ENCODE results near the gene BCAS3. TPM values are rescaled to one million over a fixed set of nuclear protein-coding genes. Genes with fewer than 3 reads are reported as not detected.

BCAS3 gene
- total and polyA plus RNA-seq, 4 donors = 5.8 to 24.6 (median 10.1) TPM

DNA sequence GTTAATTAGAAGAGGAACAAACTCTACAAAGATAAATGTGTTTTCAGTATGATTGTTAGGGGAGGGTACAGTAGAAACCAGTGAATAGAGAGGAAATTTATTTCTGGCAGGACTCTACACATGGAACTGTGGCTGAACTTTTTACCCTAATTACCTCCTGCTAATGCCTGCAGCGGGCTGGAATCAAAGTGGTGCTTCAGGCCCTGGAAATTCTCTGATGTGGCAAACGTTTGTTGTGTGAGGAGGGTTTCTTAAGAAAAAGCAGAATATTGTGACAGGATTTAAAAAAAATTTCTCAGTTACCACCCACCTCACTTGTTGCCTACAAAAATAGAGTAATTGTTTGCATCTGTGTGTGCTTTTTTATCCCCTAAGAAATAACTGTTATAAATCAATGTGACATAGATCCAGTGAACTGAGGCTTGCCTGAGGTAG is 154.5 kb downstream of the BCAS3 start:
- no peaks in the 10 kb centered on the region for H3K36me3 ChIP-seq (ENCODE audit: control insufficient read depth in 4 of 4, insufficient read depth in 3 of 4, low read depth in 1 of 4, low read length in 3 of 4)
- no peaks in the 10 kb centered on the region for H3K4me1 ChIP-seq (ENCODE audit: control insufficient read depth in 4 of 4, insufficient read depth in 4 of 4, low read length in 3 of 4)
- no peak overlapping the region for H3K9ac ChIP-seq (ENCODE audit: low read depth in 1 of 2, low read length in 2 of 2)
- H3K27me3 ChIP-seq (ENCODE audit: control insufficient read depth in 4 of 4, insufficient read depth in 4 of 4, low read length in 3 of 4) = no peaks in the 10 kb centered on the region
- TF ChIP-seq EGR1 (IDR thresholded peaks at IDR 0.05; ENCODE audit: low read depth in 2 of 2) = no peak
- TF ChIP-seq, protein P1, sequence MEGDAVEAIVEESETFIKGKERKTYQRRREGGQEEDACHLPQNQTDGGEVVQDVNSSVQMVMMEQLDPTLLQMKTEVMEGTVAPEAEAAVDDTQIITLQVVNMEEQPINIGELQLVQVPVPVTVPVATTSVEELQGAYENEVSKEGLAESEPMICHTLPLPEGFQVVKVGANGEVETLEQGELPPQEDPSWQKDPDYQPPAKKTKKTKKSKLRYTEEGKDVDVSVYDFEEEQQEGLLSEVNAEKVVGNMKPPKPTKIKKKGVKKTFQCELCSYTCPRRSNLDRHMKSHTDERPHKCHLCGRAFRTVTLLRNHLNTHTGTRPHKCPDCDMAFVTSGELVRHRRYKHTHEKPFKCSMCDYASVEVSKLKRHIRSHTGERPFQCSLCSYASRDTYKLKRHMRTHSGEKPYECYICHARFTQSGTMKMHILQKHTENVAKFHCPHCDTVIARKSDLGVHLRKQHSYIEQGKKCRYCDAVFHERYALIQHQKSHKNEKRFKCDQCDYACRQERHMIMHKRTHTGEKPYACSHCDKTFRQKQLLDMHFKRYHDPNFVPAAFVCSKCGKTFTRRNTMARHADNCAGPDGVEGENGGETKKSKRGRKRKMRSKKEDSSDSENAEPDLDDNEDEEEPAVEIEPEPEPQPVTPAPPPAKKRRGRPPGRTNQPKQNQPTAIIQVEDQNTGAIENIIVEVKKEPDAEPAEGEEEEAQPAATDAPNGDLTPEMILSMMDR (IDR thresholded peaks at IDR 0.05; ENCODE audit: low read depth, low read length, missing input control) = no peak
- TF ChIP-seq SP1 (IDR thresholded peaks at IDR 0.05) = no peak
- TF ChIP-seq HNF4G (IDR thresholded peaks at IDR 0.05) = no peak
- TF ChIP-seq YY1 (IDR thresholded peaks at IDR 0.05) = no peak
- TF ChIP-seq RXRA (IDR thresholded peaks at IDR 0.05) = no peak
- TF ChIP-seq, protein P2, sequence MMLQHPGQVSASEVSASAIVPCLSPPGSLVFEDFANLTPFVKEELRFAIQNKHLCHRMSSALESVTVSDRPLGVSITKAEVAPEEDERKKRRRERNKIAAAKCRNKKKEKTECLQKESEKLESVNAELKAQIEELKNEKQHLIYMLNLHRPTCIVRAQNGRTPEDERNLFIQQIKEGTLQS (IDR thresholded peaks at IDR 0.05) = no peak
- no peak for TF ChIP-seq NR2F2 (IDR thresholded peaks at IDR 0.05)
- no peak for TF ChIP-seq GABPA (IDR thresholded peaks at IDR 0.05 in 1 of 2, conservative IDR thresholded peaks at IDR 0.05 in 1 of 2)
- TF ChIP-seq, protein P3, sequence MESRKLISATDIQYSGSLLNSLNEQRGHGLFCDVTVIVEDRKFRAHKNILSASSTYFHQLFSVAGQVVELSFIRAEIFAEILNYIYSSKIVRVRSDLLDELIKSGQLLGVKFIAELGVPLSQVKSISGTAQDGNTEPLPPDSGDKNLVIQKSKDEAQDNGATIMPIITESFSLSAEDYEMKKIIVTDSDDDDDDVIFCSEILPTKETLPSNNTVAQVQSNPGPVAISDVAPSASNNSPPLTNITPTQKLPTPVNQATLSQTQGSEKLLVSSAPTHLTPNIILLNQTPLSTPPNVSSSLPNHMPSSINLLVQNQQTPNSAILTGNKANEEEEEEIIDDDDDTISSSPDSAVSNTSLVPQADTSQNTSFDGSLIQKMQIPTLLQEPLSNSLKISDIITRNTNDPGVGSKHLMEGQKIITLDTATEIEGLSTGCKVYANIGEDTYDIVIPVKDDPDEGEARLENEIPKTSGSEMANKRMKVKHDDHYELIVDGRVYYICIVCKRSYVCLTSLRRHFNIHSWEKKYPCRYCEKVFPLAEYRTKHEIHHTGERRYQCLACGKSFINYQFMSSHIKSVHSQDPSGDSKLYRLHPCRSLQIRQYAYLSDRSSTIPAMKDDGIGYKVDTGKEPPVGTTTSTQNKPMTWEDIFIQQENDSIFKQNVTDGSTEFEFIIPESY (IDR thresholded peaks at IDR 0.05) = no peak
- no peak for TF ChIP-seq FOXA1 (IDR thresholded peaks at IDR 0.05)
- TF ChIP-seq, protein P4, sequence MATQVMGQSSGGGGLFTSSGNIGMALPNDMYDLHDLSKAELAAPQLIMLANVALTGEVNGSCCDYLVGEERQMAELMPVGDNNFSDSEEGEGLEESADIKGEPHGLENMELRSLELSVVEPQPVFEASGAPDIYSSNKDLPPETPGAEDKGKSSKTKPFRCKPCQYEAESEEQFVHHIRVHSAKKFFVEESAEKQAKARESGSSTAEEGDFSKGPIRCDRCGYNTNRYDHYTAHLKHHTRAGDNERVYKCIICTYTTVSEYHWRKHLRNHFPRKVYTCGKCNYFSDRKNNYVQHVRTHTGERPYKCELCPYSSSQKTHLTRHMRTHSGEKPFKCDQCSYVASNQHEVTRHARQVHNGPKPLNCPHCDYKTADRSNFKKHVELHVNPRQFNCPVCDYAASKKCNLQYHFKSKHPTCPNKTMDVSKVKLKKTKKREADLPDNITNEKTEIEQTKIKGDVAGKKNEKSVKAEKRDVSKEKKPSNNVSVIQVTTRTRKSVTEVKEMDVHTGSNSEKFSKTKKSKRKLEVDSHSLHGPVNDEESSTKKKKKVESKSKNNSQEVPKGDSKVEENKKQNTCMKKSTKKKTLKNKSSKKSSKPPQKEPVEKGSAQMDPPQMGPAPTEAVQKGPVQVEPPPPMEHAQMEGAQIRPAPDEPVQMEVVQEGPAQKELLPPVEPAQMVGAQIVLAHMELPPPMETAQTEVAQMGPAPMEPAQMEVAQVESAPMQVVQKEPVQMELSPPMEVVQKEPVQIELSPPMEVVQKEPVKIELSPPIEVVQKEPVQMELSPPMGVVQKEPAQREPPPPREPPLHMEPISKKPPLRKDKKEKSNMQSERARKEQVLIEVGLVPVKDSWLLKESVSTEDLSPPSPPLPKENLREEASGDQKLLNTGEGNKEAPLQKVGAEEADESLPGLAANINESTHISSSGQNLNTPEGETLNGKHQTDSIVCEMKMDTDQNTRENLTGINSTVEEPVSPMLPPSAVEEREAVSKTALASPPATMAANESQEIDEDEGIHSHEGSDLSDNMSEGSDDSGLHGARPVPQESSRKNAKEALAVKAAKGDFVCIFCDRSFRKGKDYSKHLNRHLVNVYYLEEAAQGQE (IDR thresholded peaks at IDR 0.05) = no peak
- no peak for TF ChIP-seq RAD21 (IDR thresholded peaks at IDR 0.05)
- TF ChIP-seq JUND (IDR thresholded peaks at IDR 0.05) = no peak
- DNase-seq (ENCODE audit: low spot score) = no peak
- H3K9me3 ChIP-seq (ENCODE audit: control insufficient read depth in 4 of 4, low read length in 3 of 4) = no peaks in the 10 kb centered on the region
- H3K27ac ChIP-seq (ENCODE audit: low read depth in 1 of 2, low read length in 2 of 2) = no peak overlapping the region
- 64% methylated on average over 2 of the region's 2 CpGs for WGBS
- H3K4me3 ChIP-seq (ENCODE audit: low read depth in 1 of 3, low read length in 3 of 3) = no peak overlapping the region

DNA sequence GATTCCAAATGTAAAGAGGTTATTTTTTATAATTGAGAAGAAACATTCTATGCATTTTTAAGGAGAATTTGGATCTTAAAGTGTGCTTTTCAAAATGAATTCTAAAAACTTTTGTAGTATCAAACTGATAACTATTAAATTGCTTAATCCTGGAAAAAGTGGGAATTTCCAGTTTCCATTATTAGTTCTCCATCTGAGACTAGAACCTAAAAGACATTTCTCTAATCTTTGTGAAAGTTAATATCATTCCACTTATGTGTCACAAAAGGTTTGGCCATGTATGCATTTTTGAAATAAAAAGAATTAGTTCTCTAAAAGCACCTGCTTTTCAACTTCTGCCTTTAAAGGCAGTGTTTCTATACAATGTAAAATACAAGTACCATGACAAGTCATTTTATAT is 155.0 kb downstream of the BCAS3 start:
- Histone ChIP-seq H3K4me1 (ENCODE audit: control insufficient read depth in 4 of 4, insufficient read depth in 4 of 4, low read length in 3 of 4) (no peaks in the 10 kb centered on the region), H3K9ac (ENCODE audit: low read depth in 1 of 2, low read length in 2 of 2) (no peak overlapping the region), H3K9me3 (ENCODE audit: control insufficient read depth in 4 of 4, low read length in 3 of 4) (no peaks in the 10 kb centered on the region), H3K4me3 (ENCODE audit: low read depth in 1 of 3, low read length in 3 of 3) (no peak overlapping the region), H3K36me3 (ENCODE audit: control insufficient read depth in 4 of 4, insufficient read depth in 3 of 4, low read depth in 1 of 4, low read length in 3 of 4) (no peaks in the 10 kb centered on the region), H3K27ac (ENCODE audit: low read depth in 1 of 2, low read length in 2 of 2) (no peak overlapping the region), H3K27me3 (ENCODE audit: control insufficient read depth in 4 of 4, insufficient read depth in 4 of 4, low read length in 3 of 4) (no peaks in the 10 kb centered on the region)
- TF ChIP-seq FOXA2 (IDR thresholded peaks at IDR 0.05) = no peak
- no peak for DNase-seq (ENCODE audit: low spot score)
